AG10803 (cell line): ENCODE data around the gene TAF8.

Experiments used
- DNase-seq: peaks from one replicate; pipeline ENCODE4 v3.0.0; 2010; ENCODE audit warnings: low read depth
- H3K4me3 ChIP-seq: 2 replicates; pipeline ENCODE4 v1.5.1; 2011; ENCODE audit warnings: mild to moderate bottlenecking, low read length, control low read depth
- CTCF ChIP-seq: conservative IDR thresholded peaks from 2 replicates; pipeline ENCODE4 v1.5.1; 2011; ENCODE audit warnings: mild to moderate bottlenecking, low read length, control low read depth, inconsistent platforms

Gene TAF8

GRCh38 chr6:42091718-42092023 is 41.3 kb downstream of the TAF8 start:
- no peak for TF ChIP-seq CTCF
- no peak for DNase-seq
- no peak overlapping the region for H3K4me3 ChIP-seq

- H3K4me3 ChIP-seq, result no peak overlapping the region
- no peak for TF ChIP-seq CTCF
- no peak for DNase-seq
Measured at GRCh38 chr6:42093582-42094329, 43.4 kb downstream of the TAF8 start.

- DNase-seq, result no peak
- TF ChIP-seq CTCF, result no peak
- no peak overlapping the region for H3K4me3 ChIP-seq
Measured at GRCh38 chr6:42095094-42095493, 44.8 kb downstream of the TAF8 start.

GRCh38 chr6:42095776-42096541 is 45.6 kb downstream of the TAF8 start:
- TF ChIP-seq CTCF, result peak; percentile 8; the same call in 1 of the 2 replicates
- H3K4me3 ChIP-seq, result no peak overlapping the region
- no peak for DNase-seq

- peak; percentile 41 for DNase-seq
- no peak overlapping the region for H3K4me3 ChIP-seq
- no peak for TF ChIP-seq CTCF
Measured at GRCh38 chr6:42099340-42100028, 49.2 kb downstream of the TAF8 start.

GRCh38 chr6:42100029-42100901 is 49.9 kb downstream of the TAF8 start:
- DNase-seq, result peak; percentile 53
- no peak overlapping the region for H3K4me3 ChIP-seq
- TF ChIP-seq CTCF, result no peak
